Limb (tissue), 2 donors: ENCODE measurements around the gene HRAS.
"Not testable (repeated sequence)": the region's sequence is repeated elsewhere in the genome, so short reads cannot be mapped to it uniquely, and the experiment has no call there.

Source experiments
- DNase-seq, 2 donors: peaks; one replicate each; pipeline ENCODE4 v3.0.0-alpha.2; 2016; ENCODE audit errors: extremely low spot score in 2 of 2

HRAS gene

DNA sequence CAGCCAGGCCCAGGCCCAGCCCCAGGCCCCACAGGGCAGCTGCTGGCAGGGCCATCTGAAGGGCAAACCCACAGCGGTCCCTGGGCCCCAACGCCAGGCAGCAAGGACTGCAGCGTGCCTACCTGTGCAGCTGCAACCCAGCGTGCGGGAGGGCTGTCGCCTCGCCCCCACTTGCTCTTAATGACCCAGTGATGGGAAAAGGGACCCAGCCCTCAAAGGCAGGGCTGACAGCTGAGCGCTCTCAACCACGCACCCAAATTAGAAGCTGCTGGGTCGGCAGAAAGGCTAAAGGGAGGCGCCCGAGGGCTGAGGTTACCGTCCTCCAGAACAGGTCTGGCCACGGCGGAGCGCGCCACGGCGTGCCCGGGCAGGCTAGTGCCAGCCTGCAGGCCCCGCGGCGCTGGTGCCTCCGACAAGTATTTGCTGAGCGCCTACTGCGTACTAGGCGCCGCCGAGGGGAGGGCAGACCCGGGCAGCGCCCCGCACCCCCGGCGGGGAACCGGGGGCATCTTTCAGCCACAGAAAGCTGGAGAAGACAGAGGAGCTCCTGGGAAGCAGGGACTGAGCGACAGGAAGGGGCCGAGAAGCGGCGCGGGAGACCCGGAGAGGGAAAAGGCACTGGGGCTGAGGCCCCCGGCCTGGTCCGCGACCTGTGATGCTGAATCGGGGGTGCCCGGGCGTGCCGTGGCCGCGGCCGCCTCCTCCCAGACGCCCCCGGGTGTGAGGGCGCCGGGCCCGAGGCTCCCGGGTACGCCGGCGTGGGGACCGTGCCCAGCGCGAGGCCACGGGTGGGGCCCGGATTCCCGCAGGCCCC, 773 bp downstream of the HRAS start:
- peak in 1 of 2 donors; percentile 59 for DNase-seq

- peak in 1 of 2 donors; percentile 30 for DNase-seq
Observed at GRCh38 chr11:533586-534395, 1.6 kb downstream of the HRAS start.

GRCh38 chr11:532986-533585, 2.3 kb downstream of the HRAS start:
- DNase-seq, result peak in 1 of 2 donors; percentile 40

DNA sequence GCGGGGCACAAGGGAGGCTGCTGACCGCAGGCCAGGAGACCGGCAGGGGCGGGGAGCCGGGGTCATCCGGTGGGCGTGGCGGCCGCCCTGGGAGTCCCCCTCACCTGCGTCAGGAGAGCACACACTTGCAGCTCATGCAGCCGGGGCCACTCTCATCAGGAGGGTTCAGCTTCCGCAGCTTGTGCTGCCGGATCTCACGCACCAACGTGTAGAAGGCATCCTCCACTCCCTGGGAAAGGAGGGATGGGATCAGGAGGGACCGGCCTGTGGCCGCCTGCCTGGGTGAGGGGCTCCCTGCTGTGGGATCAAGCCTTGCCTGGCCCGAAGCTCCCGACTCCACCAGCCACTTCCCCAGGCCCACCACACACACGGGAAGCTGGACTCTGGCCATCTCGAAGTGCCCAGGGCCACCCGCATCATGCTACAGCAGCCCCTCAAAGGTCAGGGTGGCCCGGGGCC, 2.8 kb downstream of the HRAS start:
- peak in 1 of 2 donors; percentile 29 for DNase-seq

DNA sequence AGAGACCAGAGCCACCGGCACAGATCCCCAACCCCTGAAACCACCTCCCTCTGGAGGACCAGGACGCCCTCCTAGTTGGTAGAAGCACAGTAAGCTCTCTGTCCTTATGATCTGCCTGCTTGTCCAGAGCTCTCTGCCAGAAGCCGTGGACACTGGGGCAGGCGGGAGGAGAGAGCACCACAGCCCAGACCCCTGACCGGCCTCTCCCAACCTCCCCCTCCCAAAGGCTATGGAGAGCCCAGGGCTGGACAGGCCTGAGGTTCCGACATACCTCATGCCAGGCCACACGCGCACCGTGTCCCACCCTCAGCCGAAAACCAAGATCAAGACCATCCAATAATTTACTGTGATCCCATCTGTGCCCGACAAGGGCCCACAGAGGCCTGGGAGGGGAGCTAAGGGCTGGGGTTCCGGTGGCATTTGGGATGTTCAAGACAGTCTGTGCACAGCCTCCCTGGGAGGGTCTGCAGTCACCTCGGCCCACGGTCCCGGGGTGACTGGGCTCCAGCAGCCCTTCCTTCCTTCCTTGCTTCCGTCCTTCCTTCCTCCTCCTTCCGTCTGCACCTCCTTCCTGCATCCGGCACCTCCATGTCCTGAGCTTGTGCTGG, 3.4 kb downstream of the HRAS start:
- peak in 1 of 2 donors; percentile 24 for DNase-seq

- DNase-seq, result peak in 1 of 2 donors; percentile 33
Observed at GRCh38 chr11:530960-531831, 4.2 kb downstream of the HRAS start.

DNA sequence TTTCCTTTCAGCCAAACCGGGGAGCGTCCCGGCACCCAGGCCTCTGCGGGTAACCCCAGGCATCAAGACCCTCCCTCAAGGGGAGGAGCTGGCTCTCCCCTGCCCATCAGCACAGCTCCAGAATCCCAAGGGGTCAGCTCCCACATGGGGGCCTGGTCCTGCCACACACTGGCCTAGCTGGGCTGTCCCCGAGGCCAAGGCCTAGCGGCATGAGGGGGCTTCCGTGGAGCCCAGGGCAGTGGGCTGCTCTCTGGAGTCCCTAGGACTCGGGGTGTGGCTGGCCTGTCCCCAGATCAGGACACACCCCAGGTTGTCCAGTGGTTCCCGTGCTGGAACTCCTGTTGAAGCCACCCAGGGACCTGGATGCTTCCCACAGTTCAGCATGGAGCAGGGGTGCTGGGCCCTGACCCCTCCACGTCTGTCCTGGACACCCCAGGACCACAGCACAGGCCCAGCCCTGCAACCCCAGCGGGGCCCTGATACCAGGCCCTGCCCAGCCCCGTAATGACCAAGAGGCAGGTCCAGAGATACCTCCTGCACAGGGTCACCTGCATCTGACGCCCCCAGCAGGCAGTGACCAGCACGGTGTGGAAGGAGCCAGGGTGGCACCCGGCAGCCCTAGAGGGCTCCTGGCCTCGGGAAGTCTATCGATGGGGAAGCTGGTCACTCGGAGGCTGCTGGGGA, 5.5 kb downstream of the HRAS start:
- peak in 1 of 2 donors; percentile 29 for DNase-seq

DNA sequence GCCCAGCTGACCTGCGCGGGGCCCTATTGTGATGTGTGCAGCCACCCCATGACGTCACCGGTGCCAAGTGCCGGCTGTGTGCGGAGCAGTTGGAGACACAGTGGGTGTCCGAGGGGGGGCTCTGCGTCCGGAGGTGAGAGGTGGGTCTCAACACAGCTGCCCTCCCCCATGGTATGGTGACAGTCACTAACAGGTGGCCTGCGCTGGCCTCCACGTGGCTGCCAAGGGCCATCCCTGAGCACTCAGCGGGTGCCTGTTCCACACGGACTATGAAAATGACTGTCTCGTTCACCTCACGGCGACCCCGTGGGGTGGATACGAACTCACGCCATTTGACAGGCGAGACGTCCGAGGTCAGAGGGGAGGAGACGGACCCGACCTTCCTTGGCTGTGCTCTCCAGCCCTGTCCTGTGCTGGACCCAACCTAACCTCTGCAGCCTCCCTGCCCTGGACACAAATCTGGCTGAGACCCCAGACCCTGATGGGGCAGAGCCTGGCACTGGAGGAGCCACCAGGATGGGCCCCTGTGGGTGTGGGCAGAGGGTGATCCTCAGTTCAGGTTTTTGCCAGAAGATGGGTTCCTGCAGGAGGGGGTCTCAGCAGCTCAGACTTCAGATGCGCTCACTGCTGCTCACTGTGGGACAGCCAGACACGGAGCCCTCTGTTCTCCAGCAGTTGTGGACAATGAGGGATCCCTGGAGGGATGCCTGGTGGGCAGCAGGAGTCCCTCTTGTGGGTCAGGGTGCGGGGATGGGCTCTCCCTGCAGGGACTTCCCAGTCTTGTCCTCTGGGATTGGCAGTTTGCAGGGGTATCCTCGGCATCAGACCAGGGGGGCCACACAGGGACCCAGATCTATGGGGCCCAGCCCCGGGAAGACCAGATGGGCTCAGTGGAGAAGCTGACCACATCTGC, 6.3 kb downstream of the HRAS start:
- peak in 1 of 2 donors; percentile 51 for DNase-seq

- DNase-seq, result peak in 1 of 2 donors; percentile 27
Observed at GRCh38 chr11:528166-528814, 7.1 kb downstream of the HRAS start.

- no peak for DNase-seq
Observed at GRCh38 chr11:526192-526591, 9.2 kb downstream of the HRAS start.

DNA sequence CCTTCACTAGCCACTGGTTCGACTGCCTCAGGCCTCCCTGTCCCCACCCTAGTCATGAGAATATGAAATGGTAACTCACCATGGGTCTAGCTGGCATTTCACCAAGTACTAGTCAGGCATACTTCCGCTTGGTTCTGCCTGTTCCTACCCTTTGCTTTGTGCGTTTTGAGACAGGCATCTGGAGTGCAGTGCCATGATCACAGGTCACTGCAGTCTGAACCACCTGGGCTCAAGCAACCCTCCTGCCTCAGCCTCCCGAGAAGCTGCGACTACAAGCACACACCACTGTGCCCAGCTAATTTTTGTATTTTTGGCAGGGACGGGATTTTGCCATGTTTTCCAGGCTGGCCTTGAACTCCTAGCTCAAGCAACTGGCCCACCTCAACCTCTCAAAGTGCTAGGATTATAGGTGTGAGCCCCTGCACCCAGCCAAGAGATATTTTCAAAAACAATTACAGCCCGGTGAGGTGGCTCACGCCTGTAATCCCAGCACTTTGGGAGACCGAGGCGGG, 14.1 kb downstream of the HRAS start:
- no peak for DNase-seq

DNA sequence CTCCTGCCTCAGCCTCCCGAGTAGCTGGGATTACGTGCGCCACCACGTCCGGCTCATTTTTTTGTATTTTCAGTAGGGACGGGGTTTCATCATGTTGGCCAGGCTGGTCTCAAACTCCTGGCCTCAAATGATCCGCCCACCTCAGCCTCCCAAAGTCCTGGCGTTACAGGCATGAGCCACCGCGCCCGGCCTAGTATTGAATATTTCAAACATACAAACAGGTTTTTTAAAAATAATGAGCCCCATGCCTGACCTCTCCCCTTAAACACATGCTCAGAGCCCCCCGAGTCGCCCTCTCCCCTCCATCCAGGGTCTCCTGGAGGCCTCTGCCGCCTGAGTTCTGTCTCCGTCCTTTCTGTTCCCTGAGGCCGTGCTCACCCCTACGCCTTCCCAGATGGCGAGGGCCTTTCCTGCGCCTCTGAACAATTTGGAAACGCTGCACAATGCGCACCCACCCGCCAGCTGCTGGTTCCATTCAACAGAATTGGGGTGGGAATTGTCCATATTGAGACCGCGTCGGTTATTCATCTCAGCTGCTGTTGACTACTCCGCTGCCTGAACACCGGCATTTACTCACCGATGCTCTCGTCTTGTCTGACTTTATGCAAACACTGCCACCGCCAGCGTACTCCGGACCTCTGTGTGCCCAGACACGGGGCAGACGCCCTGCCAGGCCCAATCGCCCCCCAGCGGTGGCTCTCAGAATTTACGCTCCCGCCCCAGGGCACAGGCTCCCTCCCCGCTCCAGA, 14.8 kb downstream of the HRAS start:
- peak in 1 of 2 donors; percentile 30 for DNase-seq

GRCh38 chr11:518463-519202, 16.7 kb downstream of the HRAS start:
- DNase-seq, result peak; percentile 74 to 87

GRCh38 chr11:516918-517685, 18.3 kb downstream of the HRAS start:
- DNase-seq, result not testable (repeated sequence)

- DNase-seq, result no peak
Observed at GRCh38 chr11:516400-516799, 19.0 kb downstream of the HRAS start.

DNA sequence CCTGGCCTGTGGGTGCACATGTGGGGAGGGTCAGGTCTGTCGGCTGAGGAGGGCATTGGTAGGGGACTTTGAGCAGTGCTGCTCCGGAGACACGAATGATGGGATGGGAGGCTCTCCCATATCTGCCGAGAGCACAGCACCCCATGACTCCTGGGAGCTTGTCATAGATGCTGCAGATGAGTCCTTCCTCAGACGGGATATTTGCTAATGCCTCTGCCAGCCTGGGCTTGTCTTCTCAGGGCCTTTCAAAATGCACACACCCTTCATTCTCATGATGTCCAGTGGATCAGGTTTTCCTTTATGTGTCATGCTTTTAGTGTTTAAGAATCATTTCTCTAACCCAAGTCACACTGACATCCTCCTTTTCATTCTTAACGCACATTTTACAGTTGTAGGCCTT, 20.2 kb downstream of the HRAS start:
- DNase-seq, result no peak
